ENCODE results near the gene FBXO5.

- TF ChIP-seq, protein P1, sequence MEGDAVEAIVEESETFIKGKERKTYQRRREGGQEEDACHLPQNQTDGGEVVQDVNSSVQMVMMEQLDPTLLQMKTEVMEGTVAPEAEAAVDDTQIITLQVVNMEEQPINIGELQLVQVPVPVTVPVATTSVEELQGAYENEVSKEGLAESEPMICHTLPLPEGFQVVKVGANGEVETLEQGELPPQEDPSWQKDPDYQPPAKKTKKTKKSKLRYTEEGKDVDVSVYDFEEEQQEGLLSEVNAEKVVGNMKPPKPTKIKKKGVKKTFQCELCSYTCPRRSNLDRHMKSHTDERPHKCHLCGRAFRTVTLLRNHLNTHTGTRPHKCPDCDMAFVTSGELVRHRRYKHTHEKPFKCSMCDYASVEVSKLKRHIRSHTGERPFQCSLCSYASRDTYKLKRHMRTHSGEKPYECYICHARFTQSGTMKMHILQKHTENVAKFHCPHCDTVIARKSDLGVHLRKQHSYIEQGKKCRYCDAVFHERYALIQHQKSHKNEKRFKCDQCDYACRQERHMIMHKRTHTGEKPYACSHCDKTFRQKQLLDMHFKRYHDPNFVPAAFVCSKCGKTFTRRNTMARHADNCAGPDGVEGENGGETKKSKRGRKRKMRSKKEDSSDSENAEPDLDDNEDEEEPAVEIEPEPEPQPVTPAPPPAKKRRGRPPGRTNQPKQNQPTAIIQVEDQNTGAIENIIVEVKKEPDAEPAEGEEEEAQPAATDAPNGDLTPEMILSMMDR (IDR thresholded peaks at IDR 0.05; ENCODE audit: low read depth, low read length, poor library complexity, severe bottlenecking) = no peak
- TF ChIP-seq EZH2phosphoT487 (IDR thresholded peaks at IDR 0.05; ENCODE audit: borderline replicate concordance, low read length) = no peak
These were observed 46.1 kb upstream of the FBXO5 start for GRCh38 chr6:153028963-153029362.
